HepG2 (cell line): ENCODE results near the gene ASPHD1. TPM values are rescaled to one million over a fixed set of nuclear protein-coding genes. Genes with fewer than 3 reads are reported as not detected.
A peak's percentile ranks its signal among the peaks of the same experiment; 100 is the strongest.

Experiments
- CHD4 ChIP-seq: fragments of 200-600 bp; sonication (generic); IDR thresholded peaks from 2 replicates; pipeline ENCODE4 v1.7.0; 2017; ENCODE audit warnings: mild to moderate bottlenecking, low read length, borderline replicate concordance
- MIER3 ChIP-seq: IDR thresholded peaks from 2 replicates; pipeline ENCODE4 v1.6.1; 2016; ENCODE audit warnings: missing compliant biosample characterization, borderline replicate concordance
- POLR2G ChIP-seq: fragments of 200-400 bp; formaldehyde crosslinking; IDR thresholded peaks from 2 replicates; pipeline ENCODE4 v1.6.1; 2018; ENCODE audit warnings: mild to moderate bottlenecking, low read depth, low read length, moderate library complexity
- RBFOX2 ChIP-seq: fragments of 200-400 bp; formaldehyde crosslinking; IDR thresholded peaks from 2 replicates; pipeline ENCODE4 v1.6.1; 2017; ENCODE audit warnings: low read depth, mild to moderate bottlenecking, low read length
- THAP11 ChIP-seq: IDR thresholded peaks from 2 replicates; pipeline ENCODE4 v1.6.1; 2016; ENCODE audit warnings: missing biosample characterization, missing genetic modification reagents
- ZBTB42 ChIP-seq: sonication (generic); formaldehyde crosslinking; IDR thresholded peaks from 2 replicates; pipeline ENCODE4 v1.5.0; 2020; ENCODE audit warnings: mild to moderate bottlenecking, missing genetic modification reagents
- ZFP36L1 ChIP-seq: sonication (generic); formaldehyde crosslinking; IDR thresholded peaks from 2 replicates; pipeline ENCODE4 v1.8.0; 2022; ENCODE audit warnings: mild to moderate bottlenecking, missing genetic modification reagents, moderate library complexity
- ZNF136 ChIP-seq: sonication (generic); formaldehyde crosslinking; IDR thresholded peaks from 2 replicates; pipeline ENCODE4 v1.8.1; 2022; ENCODE audit warnings: low read depth, mild to moderate bottlenecking, moderate library complexity, missing genetic modification reagents
- ZNF256 ChIP-seq: sonication (generic); formaldehyde crosslinking; conservative IDR thresholded peaks from 2 replicates; pipeline ENCODE4 v1.4.0; 2020; ENCODE audit warnings: missing genetic modification reagents
- ZNF460 ChIP-seq: sonication (generic); formaldehyde crosslinking; IDR thresholded peaks from 2 replicates; pipeline ENCODE4 v1.5.1; 2020; ENCODE audit warnings: missing genetic modification reagents, mild to moderate bottlenecking, borderline replicate concordance
- ZSCAN22 ChIP-seq: sonication (generic); formaldehyde crosslinking; IDR thresholded peaks from 2 replicates; pipeline ENCODE4 v1.4.0; 2020; ENCODE audit warnings: mild to moderate bottlenecking, missing genetic modification reagents
- ZSCAN25 ChIP-seq: sonication (generic); formaldehyde crosslinking; IDR thresholded peaks from 2 replicates; pipeline ENCODE4 v1.8.0; 2022; ENCODE audit warnings: mild to moderate bottlenecking, missing genetic modification reagents
- polyA plus RNA-seq, 8 experiments: library from polyadenylated mRNA; depleted of rRNA in 3 of 8; stranded (reverse) in 7 of 8; unstranded in 1 of 8; fragments of >200 nt; fragmentation: Illumina TruSeq in 4 of 8; extraction: Trizol in 4 of 8; gene quantifications; 2 replicates each; pipeline versions ENCODE4 v1.2.1 to v1.2.3, GENCODE V29; 2011 to 2016; ENCODE audit warnings: low read depth in 4 of 8, missing spikeins in 1 of 8, mixed read lengths in 1 of 8; ENCODE audit not compliant: insufficient read depth in 1 of 8
- total RNA-seq, 5 experiments: library from RNA; depleted of rRNA; stranded (reverse); fragments of >200 nt; fragmentation: Illumina TruSeq; extraction: Trizol; gene quantifications; 2 replicates each; pipeline ENCODE4 v1.2.3, GENCODE V29; 2016; ENCODE audit warnings: low read depth in 1 of 5
- TF ChIP-seq, protein P1 (sequence below): sonication (generic); formaldehyde crosslinking; IDR thresholded peaks from 2 replicates; pipeline ENCODE4 v1.4.0; 2020; ENCODE audit warnings: missing genetic modification reagents, borderline replicate concordance
- TF ChIP-seq, protein P2 (sequence below): sonication (generic); formaldehyde crosslinking; conservative IDR thresholded peaks from 2 replicates; pipeline ENCODE4 v1.5.0; 2020; ENCODE audit warnings: missing genetic modification reagents
- TF ChIP-seq, protein P3 (sequence below): sonication (generic); formaldehyde crosslinking; IDR thresholded peaks from 2 replicates; pipeline ENCODE4 v1.5.1; 2020; ENCODE audit warnings: mild to moderate bottlenecking, missing genetic modification reagents, moderate library complexity
- TF ChIP-seq, protein P4 (sequence below): conservative IDR thresholded peaks from 2 replicates; pipeline ENCODE4 v1.6.1; 2018; ENCODE audit warnings: missing genetic modification reagents

ASPHD1 gene
- total and polyA plus RNA-seq, 2 of the 13 experiments (the other 11 are each of a cell fraction or from before 2014, with no cell fraction given): 13.1 to 19.7 TPM

DNA sequence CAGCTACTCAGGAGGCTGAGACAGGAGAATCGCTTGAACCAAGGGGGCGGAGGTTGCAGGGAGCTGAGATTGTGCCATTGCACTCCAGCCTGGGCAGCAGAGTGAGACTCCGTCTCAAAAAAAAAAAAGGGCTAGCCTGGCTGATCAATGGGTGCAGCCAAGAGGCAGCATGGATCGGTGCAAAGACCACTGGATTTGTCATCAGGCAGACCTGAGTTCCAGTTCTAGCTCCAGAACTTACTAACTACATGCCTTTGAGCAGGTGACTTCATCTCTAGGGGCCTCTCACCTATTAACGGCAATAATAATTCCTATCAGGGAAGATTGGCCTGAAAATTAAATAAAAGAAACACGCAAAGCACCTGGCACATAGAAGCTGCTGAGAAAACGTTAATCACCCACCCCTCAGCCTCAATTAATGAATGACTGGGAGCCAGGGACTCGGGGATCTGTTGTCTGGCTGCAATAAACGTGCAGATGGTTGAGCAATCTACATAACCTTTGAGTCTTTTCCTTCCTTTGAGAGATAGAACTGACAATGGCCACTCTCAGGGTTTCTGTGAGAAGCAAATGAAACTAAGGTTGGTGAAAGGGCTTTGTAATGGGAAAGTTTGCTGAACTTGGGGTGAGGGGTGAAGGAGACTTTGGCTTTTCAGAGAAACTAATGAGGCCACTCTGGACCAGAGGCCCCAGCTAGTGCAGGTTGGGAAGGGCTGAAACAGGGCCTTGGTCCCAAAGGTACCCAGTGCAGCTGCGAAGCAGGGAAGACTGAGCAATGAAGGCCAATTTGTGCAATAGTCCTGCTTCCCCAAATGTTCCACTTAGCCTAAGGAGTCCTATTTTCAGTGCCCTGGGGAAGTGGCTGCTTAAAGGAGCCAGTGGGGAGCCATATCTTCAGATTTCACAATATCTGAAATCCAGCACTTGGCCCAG, 8.5 kb upstream of the ASPHD1 start (continued):
- TF ChIP-seq ZNF256 (CRISPR knock-in tag): 0 out of 2 replicates have a peak, but pooled peaks have one; percentile 29
- no peak for TF ChIP-seq ZSCAN25 (CRISPR knock-in tag)
- no peak for TF ChIP-seq ZBTB42 (CRISPR knock-in tag)
- TF ChIP-seq ZFP36L1 (CRISPR knock-in tag): peak; percentile 44; the same call in 1 of the 2 replicates
- no peak for TF ChIP-seq ZSCAN22 (CRISPR knock-in tag)
- TF ChIP-seq, protein P1, sequence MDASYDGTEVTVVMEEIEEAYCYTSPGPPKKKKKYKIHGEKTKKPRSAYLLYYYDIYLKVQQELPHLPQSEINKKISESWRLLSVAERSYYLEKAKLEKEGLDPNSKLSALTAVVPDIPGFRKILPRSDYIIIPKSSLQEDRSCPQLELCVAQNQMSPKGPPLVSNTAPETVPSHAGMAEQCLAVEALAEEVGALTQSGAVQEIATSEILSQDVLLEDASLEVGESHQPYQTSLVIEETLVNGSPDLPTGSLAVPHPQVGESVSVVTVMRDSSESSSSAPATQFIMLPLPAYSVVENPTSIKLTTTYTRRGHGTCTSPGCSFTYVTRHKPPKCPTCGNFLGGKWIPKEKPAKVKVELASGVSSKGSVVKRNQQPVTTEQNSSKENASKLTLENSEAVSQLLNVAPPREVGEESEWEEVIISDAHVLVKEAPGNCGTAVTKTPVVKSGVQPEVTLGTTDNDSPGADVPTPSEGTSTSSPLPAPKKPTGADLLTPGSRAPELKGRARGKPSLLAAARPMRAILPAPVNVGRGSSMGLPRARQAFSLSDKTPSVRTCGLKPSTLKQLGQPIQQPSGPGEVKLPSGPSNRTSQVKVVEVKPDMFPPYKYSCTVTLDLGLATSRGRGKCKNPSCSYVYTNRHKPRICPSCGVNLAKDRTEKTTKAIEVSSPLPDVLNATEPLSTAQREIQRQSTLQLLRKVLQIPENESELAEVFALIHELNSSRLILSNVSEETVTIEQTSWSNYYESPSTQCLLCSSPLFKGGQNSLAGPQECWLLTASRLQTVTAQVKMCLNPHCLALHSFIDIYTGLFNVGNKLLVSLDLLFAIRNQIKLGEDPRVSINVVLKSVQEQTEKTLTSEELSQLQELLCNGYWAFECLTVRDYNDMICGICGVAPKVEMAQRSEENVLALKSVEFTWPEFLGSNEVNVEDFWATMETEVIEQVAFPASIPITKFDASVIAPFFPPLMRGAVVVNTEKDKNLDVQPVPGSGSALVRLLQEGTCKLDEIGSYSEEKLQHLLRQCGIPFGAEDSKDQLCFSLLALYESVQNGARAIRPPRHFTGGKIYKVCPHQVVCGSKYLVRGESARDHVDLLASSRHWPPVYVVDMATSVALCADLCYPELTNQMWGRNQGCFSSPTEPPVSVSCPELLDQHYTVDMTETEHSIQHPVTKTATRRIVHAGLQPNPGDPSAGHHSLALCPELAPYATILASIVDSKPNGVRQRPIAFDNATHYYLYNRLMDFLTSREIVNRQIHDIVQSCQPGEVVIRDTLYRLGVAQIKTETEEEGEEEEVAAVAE (CRISPR knock-in tag): 0 out of 2 replicates have a peak, but pooled peaks have one; percentile 15
- peak; percentile 61; the same call in 1 of the 2 replicates for TF ChIP-seq CHD4
- TF ChIP-seq, protein P2, sequence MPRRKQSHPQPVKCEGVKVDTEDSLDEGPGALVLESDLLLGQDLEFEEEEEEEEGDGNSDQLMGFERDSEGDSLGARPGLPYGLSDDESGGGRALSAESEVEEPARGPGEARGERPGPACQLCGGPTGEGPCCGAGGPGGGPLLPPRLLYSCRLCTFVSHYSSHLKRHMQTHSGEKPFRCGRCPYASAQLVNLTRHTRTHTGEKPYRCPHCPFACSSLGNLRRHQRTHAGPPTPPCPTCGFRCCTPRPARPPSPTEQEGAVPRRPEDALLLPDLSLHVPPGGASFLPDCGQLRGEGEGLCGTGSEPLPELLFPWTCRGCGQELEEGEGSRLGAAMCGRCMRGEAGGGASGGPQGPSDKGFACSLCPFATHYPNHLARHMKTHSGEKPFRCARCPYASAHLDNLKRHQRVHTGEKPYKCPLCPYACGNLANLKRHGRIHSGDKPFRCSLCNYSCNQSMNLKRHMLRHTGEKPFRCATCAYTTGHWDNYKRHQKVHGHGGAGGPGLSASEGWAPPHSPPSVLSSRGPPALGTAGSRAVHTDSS: no peak
- peak; percentile 59; the same call in 1 of the 2 replicates for TF ChIP-seq THAP11 (CRISPR knock-in tag)
- TF ChIP-seq MIER3 (CRISPR knock-in tag): 0 out of 2 replicates have a peak, but pooled peaks have one; percentile 32
- no peak for TF ChIP-seq ZNF136
- TF ChIP-seq RBFOX2: peak; percentile 26; the same call in 1 of the 2 replicates
- TF ChIP-seq, protein P3, sequence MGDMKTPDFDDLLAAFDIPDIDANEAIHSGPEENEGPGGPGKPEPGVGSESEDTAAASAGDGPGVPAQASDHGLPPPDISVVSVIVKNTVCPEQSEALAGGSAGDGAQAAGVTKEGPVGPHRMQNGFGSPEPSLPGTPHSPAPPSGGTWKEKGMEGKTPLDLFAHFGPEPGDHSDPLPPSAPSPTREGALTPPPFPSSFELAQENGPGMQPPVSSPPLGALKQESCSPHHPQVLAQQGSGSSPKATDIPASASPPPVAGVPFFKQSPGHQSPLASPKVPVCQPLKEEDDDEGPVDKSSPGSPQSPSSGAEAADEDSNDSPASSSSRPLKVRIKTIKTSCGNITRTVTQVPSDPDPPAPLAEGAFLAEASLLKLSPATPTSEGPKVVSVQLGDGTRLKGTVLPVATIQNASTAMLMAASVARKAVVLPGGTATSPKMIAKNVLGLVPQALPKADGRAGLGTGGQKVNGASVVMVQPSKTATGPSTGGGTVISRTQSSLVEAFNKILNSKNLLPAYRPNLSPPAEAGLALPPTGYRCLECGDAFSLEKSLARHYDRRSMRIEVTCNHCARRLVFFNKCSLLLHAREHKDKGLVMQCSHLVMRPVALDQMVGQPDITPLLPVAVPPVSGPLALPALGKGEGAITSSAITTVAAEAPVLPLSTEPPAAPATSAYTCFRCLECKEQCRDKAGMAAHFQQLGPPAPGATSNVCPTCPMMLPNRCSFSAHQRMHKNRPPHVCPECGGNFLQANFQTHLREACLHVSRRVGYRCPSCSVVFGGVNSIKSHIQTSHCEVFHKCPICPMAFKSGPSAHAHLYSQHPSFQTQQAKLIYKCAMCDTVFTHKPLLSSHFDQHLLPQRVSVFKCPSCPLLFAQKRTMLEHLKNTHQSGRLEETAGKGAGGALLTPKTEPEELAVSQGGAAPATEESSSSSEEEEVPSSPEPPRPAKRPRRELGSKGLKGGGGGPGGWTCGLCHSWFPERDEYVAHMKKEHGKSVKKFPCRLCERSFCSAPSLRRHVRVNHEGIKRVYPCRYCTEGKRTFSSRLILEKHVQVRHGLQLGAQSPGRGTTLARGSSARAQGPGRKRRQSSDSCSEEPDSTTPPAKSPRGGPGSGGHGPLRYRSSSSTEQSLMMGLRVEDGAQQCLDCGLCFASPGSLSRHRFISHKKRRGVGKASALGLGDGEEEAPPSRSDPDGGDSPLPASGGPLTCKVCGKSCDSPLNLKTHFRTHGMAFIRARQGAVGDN (CRISPR knock-in tag): no peak; the same call in 1 of the 2 replicates
- TF ChIP-seq, protein P4, sequence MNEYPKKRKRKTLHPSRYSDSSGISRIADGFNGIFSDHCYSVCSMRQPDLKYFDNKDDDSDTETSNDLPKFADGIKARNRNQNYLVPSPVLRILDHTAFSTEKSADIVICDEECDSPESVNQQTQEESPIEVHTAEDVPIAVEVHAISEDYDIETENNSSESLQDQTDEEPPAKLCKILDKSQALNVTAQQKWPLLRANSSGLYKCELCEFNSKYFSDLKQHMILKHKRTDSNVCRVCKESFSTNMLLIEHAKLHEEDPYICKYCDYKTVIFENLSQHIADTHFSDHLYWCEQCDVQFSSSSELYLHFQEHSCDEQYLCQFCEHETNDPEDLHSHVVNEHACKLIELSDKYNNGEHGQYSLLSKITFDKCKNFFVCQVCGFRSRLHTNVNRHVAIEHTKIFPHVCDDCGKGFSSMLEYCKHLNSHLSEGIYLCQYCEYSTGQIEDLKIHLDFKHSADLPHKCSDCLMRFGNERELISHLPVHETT (CRISPR knock-in tag): no peak
- TF ChIP-seq POLR2G: peak; percentile 37; the same call in 1 of the 2 replicates
- TF ChIP-seq ZNF460 (CRISPR knock-in tag): no peak
